NT2/D1 (cell line): Measurements from ENCODE around the gene DLG2.

Source experiments
- SUZ12 ChIP-seq: IDR thresholded peaks from 2 replicates; pipeline ENCODE4 v1.6.1; 2011; ENCODE audit not compliant: insufficient read length, insufficient read depth; ENCODE audit errors: extremely low read depth
- ZNF274 ChIP-seq: IDR thresholded peaks from 2 replicates; pipeline ENCODE4 v1.6.1; 2011; ENCODE audit warnings: mild to moderate bottlenecking, low read depth, low read length

DNA sequence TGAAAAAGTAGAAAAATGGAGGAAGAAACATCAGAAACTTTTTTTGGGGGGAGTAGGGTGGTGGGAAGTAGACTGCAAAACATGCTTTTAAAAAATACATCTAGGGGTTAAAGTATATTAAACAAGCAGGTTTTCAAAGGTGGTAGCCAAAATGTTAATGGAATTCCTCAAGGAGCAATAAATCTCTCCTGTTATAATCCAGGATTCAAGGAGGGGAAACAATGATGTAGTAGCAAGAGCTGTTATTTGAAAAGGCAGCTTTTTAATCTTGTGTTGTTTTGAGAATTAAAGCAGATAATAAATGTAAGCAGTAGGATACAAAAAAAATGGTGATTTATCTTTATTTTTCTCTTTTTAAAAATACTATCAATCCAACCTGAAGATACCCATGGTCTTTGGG, 1604.4 kb downstream of the DLG2 start:
- TF ChIP-seq ZNF274 (no peak), SUZ12 (no peak)
